Kidney tubule cell (primary cell): ENCODE measurements around the gene SMIM35.
A peak's percentile ranks its signal among the peaks of the same experiment; 100 is the strongest.

Source experiments
- DNase-seq: peaks from one replicate; pipeline ENCODE4 v3.0.0-alpha.2; 2018; ENCODE audit warnings: low spot score

Gene SMIM35

DNA sequence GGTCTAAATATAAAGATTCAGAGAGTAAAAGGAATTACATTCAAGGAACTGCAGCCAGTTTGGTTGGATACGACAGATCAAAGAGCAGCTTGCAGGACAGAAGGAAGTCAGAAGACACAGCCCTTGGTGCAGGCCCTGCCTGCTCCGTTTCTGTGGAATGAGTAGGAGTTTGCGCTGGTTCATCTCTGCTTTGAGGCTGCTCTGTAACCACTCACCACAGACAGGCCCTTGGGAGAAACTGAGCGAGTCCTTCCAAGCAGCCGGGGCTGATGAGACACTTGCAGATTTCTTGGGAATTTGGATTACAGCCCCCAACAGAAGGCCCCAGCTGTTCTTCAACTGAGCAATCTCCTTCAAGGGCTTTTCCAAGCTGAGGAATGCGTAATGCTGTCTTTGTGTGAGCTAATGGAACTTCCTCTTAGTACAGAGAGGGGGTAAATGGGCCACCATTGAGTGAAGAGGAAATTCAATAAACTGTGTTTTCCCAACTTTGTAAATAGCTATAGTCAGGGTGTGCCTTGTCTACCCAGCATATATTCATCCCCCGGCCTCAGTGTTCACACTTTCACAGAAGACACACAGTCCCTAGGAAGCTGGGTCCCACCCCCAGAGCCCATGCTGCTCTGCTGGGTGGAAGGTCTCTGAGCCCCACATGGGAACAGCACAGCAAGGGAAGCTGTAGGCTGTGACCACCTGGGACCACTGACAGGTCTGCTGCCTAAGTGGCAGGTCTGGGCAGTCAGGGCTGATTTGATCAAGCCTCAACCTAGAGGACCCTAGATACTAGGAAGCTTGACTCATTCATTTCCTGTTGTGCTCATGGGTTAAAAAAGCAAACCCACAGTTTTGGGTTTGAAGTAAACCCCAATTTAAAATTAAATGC is 84.0 kb downstream of the SMIM35 start:
- DNase-seq: no peak

DNA sequence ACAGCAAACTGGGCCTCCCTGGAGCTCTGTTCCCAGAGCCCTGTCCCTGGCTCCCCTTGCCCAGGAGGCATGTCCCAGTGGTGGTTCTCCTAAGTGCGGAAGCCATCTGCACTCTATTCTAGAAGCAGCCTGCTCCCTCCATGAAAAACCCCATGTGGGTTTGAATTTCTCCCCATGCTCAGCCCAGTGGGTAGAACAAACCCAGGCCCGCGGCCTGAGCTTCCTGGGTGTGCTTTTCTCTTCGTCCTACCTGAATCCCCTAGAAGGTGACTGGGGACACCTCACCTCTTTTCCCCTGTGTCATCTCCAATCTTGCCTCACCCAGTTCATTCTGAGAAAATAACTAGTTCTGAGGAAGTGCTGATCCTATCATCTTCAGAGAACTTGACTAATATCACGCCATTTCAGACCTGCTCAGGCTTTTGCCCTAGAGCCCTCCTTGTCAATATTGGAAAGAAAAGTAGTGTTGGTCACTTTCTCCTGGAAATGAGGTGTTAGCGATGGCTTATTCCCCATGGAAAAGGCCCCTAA is 84.7 kb downstream of the SMIM35 start:
- no peak for DNase-seq

DNA sequence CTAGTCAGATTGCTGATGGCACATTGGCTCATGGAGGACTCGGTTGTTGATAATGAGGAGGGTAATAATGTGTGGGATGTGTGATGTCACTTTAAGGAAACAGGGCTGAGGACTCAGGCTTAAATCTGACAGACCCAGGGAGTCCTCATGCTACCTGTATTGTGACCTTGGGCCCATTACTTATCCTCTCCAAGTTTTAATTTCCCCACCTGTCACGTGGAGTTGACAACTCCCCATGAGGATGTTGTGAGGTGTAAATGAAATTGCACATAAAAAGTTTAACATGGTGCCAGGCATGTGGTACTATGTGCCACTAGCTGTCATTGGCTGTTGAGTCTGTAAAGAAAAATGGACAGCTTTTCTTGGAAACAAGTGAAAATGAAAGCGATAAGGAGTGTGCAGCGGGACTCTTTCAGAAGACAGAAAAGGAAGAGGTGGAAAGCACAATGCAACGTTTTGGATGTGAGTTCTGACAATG is 85.2 kb downstream of the SMIM35 start:
- no peak for DNase-seq

DNA sequence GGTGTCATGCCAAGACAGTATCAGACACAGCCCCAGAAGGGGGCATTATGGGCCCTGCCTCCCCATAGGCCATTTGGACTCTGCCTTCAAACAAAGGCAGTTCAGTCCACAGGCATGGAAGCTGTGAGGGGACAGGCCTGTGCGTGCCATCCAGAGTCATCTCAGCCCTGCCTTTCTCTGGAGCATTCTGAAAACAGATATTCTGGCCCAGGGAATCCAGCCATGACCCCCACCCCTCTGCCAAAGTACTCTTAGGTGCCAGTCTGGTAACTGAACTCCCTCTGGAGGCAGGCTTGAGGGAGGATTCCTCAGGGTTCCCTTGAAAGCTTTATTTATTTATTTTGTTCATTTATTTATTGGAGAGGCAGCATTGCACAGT is 85.9 kb downstream of the SMIM35 start:
- DNase-seq: no peak

DNA sequence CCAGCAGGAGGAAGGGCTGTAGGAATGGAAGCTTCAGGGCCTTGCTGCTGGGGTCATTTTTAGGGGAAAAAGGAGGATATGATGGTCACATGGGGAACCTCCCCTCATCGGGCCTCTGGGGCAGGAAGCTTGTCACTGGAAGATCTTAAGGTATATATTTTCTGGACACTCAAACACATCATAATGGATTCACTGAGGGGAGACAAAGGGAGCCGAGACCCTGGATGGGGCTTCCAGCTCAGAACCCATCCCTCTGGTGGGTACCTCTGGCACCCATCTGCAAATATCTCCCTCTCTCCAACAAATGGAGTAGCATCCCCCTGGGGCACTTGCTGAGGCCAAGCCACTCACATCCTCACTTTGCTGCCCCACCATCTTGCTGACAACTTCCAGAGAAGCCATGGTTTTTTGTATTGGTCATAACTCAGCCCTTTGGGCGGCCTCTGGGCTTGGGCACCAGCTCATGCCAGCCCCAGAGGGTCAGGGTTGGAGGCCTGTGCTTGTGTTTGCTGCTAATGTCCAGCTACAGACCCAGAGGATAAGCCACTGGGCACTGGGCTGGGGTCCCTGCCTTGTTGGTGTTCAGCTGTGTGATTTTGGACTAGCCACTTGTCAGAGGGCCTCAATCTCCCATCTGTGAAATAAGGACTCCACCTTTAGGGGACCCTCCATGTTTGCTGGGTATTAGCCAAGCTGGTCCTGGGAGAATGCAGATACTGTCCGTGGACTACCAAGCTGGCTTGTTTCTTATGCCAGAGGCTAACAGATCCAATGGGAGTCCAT is 86.5 kb downstream of the SMIM35 start:
- no peak for DNase-seq

DNA sequence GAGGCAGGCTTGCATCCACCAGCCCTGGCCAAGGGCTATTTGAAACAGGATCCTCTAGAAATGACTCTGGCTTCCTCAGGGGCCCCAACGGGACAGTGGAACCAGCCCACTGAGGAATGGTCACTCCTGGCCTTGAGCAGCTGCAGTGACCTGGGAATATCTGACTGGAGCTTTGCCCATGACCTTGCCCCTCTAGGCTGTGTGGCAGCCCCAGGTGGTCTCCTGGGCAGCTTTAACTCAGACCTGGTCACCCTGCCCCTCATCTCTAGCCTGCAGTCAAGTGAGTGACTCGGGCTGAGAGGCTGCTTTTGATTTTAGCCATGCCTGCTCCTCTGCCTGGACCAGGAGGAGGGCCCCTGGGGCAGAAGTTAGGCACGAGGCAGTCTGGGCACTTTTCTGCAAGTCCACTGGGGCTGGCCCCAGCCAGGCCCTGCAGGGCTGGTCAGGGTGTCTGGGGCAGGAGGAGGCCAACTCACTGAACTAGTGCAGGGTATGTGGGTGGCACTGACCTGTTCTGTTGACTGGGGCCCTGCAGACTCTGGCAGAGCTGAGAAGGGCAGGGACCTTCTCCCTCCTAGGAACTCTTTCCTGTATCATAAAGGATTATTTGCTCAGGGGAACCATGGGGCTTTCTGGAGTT is 87.3 kb downstream of the SMIM35 start:
- DNase-seq: no peak

DNA sequence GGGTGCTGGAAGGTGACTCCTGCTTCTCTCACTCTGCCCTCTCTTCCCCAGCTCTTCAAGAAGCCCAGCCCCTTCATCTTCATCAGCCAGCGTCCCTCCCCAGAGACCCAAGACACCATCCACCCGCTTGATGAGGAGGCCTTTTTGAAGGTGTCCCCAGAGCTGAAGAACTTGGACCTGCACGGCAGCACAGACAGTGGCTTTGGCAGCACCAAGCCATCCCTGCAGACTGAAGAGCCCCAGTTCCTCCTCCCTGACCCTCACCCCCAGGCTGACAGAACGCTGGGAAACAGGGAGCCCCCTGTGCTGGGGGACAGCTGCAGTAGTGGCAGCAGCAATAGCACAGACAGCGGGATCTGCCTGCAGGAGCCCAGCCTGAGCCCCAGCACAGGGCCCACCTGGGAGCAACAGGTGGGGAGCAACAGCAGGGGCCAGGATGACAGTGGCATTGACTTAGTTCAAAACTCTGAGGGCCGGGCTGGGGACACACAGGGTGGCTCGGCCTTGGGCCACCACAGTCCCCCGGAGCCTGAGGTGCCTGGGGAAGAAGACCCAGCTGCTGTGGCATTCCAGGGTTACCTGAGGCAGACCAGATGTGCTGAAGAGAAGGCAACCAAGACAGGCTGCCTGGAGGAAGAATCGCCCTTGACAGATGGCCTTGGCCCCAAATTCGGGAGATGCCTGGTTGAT is 88.0 kb downstream of the SMIM35 start:
- DNase-seq: no peak

DNA sequence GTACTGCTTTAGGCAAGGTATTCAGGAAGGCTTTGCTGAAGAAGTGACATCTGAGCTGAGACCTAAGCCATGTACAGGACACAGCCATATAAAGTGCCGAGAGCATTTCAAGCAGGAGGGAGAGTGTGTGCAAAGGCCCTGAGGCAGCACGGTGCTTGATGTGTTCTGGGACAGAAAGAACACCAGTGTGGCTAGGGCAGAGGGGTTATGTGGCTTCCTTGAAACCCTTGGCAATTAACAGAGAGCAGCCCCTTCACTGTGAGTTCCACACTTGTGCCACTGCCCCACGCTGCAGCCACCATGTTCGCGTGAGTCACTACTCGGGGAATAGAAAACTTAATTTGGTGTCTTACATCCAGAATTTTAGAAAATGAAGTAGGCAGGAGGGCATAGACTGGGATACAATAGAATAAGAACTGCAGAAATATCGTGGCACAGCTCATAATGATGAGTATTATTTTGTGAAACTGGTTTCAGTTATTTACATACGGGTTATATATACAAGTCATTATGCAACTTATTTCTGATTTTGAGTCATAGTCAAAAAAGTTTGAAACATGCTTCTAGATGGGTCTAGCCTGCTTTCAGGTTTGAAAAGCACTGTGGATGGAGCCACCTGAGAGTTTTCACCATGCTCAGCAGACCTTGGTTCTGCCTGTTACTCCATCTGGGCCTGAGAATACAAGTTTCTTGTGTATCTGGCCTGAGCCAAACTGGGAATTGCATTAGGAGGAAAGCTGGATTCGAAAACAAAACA is 88.8 kb downstream of the SMIM35 start:
- no peak for DNase-seq

DNA sequence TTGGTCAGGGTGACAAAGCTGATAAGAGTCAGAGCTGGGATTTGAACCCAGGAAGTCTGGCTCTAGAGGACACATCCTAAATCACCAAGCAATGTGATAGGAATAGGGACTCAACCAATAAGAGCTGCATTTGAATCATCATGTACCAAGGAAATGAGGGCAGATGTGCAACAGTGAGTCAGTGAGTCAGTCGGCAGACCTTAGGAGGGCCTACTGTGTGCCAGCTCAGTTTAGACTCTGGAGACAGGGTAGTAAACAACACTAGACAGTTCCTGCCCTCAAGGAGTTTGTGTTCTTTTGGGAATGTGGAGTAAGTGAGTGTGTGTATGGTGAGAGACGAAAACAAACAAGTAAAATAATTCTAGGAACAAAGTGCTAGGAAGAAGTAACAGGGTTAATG is 89.4 kb downstream of the SMIM35 start:
- DNase-seq: no peak

DNA sequence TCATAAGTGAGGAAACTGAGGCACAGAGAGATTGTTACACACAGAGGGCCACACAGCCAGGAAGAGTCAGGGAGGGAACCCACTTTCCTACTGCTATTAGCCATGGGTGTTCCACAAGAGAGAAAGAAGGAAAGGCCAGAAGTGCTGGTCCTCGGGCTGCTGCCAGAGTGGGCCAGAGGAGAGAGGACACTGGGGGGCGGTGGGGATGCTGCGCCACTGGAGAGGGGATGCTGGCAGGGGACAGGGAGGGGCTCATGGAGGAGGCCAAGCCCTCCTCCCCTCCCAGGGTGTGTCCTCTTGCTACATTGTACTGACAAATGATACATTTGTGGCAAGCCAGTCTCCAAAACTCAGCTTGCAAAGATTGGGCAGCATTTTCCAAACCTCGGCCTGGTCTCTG is 90.7 kb downstream of the SMIM35 start:
- DNase-seq: no peak

DNA sequence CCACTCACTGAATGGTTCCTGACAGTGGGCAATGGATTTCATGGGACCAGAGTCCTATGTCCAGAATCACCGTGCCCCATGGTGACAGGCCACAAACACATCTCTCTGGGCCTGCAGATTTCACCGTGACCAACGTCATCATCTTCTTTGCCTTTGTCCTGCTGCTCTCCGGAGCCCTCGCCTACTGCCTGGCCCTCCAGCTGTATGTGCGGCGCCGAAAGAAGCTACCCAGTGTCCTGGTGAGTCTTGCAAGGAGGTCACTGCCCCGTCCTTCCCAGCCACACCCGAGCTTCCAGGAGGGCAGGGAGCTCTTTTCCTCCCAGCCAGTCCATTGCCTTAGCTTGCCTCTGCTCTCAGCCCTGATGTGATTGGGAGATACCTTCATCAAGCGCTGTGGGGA is 91.3 kb downstream of the SMIM35 start:
- no peak for DNase-seq

DNA sequence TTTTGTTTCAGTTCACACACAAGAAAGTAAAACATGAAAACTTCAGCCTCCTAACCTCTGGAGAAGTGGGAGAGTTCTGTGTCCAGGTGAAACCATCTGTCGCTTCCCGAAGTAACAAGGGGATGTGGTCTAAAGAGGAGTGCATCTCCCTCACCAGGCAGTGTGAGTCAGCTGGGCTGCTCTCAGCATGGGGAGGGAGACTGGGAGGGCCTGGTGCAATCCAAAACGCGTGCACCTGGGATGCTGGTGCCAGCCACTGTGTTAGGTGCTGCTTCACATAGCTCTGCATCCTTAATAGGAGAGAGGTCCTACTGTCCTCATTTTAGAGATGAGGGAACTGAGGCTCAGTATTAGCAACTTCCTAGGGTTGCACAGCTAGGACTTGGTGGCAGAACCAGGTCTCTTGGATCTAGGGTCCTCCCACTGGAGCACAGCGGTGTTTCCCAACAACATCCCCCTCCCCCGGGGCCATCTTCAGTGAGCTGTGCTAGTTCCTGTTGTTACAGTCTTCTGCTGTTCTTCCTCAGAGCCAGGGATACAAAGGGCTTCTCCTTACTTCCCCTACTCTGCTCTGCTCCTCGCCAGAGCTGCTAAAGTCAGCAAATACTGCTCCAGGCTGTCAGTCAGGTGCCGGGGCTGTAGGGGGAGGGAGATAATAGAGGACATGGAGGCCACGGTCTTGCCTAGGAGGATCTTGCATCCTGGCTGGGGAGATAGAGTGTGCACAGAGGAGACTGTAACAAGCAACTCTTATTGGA is 92.6 kb downstream of the SMIM35 start:
- DNase-seq: no peak

DNA sequence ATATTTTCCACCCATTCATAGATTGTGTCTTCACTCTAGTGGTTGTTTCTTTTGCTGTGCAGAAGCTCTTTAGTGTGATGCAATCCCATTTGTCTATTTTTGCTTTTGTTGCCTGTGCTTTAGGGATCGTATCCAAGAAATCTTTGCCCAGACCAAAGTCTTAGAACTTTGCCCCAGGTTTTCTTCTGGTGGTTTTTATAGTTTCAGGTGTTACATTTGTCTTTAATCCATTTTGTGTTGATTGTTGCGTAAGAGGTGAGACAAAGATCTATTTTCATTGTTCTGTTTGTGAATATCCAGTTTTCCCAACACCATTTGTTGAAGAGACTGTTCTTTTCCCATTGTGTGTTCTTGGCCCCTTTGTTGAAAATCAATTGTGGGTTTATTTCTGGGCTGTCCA is 94.1 kb downstream of the SMIM35 start:
- DNase-seq: no peak

DNA sequence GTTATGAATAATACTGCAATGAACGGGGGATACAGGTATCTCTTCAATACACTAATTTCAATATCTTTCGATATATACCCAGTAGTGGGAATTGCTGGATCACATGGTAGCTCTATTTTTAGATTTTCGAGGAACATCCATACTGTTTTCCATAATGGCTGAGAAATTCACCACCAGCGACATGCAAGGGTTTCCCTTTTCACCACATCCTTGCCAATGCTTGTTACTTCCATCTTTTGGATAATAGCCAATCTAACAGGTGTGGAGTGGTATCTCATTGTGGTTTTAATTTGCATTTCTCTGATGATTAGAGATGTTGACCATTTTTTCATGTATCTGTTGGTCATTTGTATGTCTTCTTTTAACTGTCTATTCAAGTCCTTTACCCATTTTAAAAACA is 94.6 kb downstream of the SMIM35 start:
- no peak for DNase-seq

DNA sequence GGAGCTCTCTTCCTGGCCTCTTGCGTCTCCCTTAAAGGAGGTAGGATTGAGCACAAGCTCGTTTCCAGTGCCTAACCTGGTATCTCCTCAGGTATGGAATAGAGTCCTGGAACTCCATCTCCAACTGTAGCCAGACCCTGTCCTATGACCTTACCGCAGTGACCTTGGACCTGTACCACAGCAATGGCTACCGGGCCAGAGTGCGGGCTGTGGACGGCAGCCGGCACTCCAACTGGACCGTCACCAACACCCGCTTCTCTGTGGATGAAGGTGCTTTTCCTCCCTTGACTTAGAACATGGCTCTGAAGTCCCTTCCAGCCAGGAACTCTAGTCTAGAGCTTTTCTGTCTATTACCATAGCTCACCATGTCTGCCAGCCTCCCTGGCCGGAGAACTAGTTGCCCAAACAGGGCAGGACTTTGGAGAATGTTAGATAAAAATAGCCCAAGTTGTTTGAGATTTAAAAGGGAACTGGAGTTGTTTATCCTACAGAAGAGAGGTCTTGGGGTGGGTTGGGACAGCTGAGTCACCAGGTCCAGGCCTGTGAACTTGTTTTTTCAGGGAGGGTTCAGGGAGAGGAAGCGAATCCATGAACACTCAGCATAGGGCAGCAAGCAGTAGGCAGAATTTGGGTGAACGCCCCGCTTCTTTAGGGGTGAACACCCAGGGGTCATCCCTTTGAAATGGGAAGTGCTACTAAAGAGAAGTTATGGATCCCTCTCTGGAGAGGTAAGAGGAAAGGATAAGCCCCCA is 97.2 kb downstream of the SMIM35 start:
- no peak for DNase-seq

DNA sequence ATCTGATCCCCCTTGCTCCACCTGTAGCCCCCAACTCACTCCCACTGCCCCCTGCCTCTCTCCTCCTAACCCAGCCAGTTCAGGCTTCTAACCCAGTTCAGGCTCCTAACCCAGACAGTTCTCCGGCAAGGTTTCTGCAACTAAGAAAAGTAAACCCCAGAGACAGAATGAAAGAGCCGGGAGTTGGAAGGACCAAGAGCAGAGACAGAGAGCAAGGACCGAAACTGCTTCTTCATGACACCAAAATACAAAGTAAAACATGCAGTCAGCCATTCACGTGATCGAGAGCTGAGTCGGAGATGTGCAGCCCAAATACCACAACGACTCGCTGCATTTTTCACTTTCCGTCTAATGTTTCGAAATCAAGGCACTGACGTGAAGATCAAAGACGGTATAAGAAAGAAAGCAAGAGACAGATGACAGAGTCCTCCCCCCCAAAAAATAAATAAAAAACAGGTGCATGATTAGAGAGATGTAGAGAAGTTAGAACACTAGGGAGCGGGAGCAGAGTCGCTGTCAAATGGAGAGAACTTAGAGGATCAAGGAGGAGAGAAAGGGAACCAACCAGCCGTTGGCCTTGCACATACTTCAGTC is 99.7 kb downstream of the SMIM35 start:
- peak; percentile 25 for DNase-seq

DNA sequence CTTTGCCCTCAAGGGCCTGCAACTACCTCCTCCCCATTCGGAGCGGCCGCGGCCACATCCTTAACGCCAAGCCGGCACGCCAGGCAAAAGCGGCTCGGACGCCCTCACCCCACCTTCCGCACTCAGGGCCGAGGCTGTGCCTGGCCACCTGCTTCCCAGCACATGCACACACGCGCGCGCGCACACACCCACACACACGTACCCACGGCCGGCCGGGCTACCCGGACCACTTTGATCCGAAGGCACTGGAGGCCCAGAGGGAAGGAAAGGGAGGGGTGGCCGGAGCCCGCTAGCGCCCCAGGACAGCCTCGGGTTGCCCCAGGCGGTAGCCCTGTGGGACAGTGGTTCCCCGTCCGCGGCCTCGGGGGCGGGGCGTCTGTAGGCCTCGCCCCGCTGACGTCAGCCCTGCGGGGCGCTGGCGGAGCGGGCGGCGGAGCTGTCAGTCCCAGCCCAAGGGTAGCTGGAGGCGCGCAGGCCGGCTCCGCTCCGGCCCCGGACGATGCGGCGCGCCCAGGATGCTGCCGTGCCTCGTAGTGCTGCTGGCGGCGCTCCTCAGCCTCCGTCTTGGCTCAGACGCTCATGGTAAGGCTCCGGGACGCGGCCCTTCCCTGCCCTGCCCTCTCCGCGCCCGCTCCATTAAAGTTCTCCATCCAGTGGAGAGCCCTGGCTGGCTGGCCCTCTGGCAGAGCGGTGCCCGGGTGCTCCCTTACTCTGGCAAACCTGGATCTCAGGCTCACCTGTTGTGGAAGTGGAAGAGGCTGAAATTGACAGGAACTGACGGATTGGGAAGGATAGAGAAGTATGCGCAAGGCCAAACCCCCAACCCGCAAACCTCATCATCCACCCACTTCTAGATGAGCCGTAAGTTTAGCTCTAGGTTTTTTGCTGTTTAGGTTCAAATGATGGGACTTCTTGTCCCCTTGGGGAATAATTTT is 100.5 kb downstream of the SMIM35 start, which contains the start of gene IL10RA:
TSS of gene IL10RA (plus strand) at position 442 of the 935 bp plus-strand sequence. CDS start at position 516, 74 bp downstream.
- DNase-seq: peak; percentile 84

DNA sequence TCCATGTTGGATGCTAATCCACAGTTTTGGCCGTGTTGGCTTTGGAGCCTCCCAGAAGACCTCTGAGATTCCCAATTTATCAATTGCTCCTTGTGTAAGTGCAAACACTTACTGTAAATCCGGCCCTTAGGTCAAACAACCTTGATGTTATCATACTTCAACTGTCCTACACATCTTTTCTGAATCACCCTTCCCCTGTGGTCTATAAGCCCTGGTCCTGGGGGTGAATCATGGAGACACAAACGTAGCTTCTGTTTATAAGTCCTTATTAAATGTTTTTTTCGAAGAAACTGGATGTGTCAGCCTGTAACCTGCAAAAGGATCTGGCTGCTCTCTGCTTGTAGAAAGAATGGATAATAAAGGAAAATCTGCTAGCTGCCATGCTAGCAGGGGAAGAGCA is 102.3 kb downstream of the SMIM35 start:
- DNase-seq: peak; percentile 11
